ENCODE results near the gene MAP3K2. TPM values are rescaled to one million over a fixed set of nuclear protein-coding genes. Genes with fewer than 3 reads are reported as not detected.

The MAP3K2 gene
- total RNA-seq, 1 experiment from 2014 or later, result 54.6 TPM

DNA sequence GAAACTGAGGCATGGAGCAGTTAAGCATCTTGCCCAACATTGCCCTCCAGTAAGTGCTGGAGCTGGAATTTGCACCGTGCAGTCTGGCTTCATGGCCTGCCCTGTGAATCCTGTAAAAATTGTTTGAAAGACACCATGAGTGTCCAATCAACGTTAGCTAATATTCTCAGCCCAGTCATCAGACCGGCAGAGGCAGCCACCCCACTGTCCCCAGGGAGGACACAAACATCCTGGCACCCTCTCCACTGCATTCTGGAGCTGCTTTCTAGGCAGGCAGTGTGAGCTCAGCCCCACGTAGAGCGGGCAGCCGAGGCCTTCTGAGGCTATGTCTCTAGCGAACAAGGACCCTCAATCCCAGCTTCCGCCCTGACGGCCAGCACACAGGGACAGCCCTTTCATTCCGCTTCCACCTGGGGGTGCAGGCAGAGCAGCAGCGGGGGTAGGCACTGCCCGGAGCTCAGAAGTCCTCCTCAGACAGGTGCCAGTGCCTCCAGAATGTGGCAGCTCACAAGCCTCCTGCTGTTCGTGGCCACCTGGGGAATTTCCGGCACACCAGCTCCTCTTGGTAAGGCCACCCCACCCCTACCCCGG is 31.8 kb upstream of the MAP3K2 start:
- no peak overlapping the region for H3K9ac ChIP-seq (ENCODE audit: low read length)
- H2AFZ ChIP-seq (ENCODE audit: low read length), result no peak overlapping the region
- CTCF ChIA-PET, result interaction anchor here (0.6 to 1.0 kb wide), 2 partner anchors 9 to 10 kb away, joined by 3 to 4 read pairs; no protein-coding TSS in a partner anchor
- H3K9me2 ChIP-seq (replicated peaks; ENCODE audit: low read length), result no peaks in the 10 kb centered on the region
- no peak for ATAC-seq
- no peak for DNase-seq
- H3K4me2 ChIP-seq (ENCODE audit: low read length), result no peak overlapping the region
- POLR2A ChIA-PET (ENCODE audit: unreplicated experiment), result no interaction called here
- no peaks in the 10 kb centered on the region for H3F3A ChIP-seq (ENCODE audit: low read length, unreplicated experiment)
- peaks cover 22% of the 10 kb centered on the region for H3K4me1 ChIP-seq (ENCODE audit: insufficient read depth, low read length)
- no peak overlapping the region for H3K4me3 ChIP-seq (ENCODE audit: low read length)
- intact Hi-C loops (cut with micrococcal nuclease), result no loop called here
- H4K20me1 ChIP-seq (ENCODE audit: low read length), result no peaks in the 10 kb centered on the region
- H3K36me3 ChIP-seq (ENCODE audit: low read depth, low read length), result no peaks in the 10 kb centered on the region
- H3K9me3 ChIP-seq (ENCODE audit: low read length), result no peaks in the 10 kb centered on the region
- H3K27ac ChIP-seq (ENCODE audit: low read length), result no peak overlapping the region
- peaks cover 6% of the 10 kb centered on the region for H3K27me3 ChIP-seq (ENCODE audit: low read length)
- no peaks in the 10 kb centered on the region for H3K79me2 ChIP-seq (ENCODE audit: low read length)
- TF ChIP-seq EZH2phosphoT487 (IDR thresholded peaks at IDR 0.05; ENCODE audit: borderline replicate concordance, low read length), result no peak
- TF ChIP-seq EZH2 (IDR thresholded peaks at IDR 0.05; ENCODE audit: low read length, unreplicated experiment), result no peak
- no peak for TF ChIP-seq CTCF (conservative IDR thresholded peaks at IDR 0.05; ENCODE audit: low read depth, low read length)
- BruUV-seq (replicated peaks), result no TSS peak

DNA sequence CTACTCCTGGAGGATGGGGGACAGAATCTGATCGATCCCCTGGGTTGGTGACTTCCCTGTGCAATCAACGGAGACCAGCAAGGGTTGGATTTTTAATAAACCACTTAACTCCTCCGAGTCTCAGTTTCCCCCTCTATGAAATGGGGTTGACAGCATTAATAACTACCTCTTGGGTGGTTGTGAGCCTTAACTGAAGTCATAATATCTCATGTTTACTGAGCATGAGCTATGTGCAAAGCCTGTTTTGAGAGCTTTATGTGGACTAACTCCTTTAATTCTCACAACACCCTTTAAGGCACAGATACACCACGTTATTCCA is 31.3 kb upstream of the MAP3K2 start:
- no peak overlapping the region for H3K27ac ChIP-seq (ENCODE audit: low read length)
- H2AFZ ChIP-seq (ENCODE audit: low read length), result no peak overlapping the region
- no peaks in the 10 kb centered on the region for H4K20me1 ChIP-seq (ENCODE audit: low read length)
- CTCF ChIA-PET, result interaction anchor here (0.6 to 1.0 kb wide), 2 partner anchors 8 to 10 kb away, joined by 3 to 4 read pairs; no protein-coding TSS in a partner anchor
- POLR2A ChIA-PET (ENCODE audit: unreplicated experiment), result no interaction called here
- peaks cover 27% of the 10 kb centered on the region for H3K4me1 ChIP-seq (ENCODE audit: insufficient read depth, low read length)
- H3K79me2 ChIP-seq (ENCODE audit: low read length), result no peaks in the 10 kb centered on the region
- intact Hi-C loops (cut with micrococcal nuclease), result no loop called here
- H3K27me3 ChIP-seq (ENCODE audit: low read length), result peaks cover 6% of the 10 kb centered on the region
- H3K36me3 ChIP-seq (ENCODE audit: low read depth, low read length), result no peaks in the 10 kb centered on the region
- DNase-seq, result no peak
- no peaks in the 10 kb centered on the region for H3K9me3 ChIP-seq (ENCODE audit: low read length)
- H3K4me3 ChIP-seq (ENCODE audit: low read length), result no peak overlapping the region
- H3F3A ChIP-seq (ENCODE audit: low read length, unreplicated experiment), result no peaks in the 10 kb centered on the region
- H3K4me2 ChIP-seq (ENCODE audit: low read length), result no peak overlapping the region
- ATAC-seq, result no peak
- H3K9ac ChIP-seq (ENCODE audit: low read length), result no peak overlapping the region
- BruUV-seq (replicated peaks), result no TSS peak
- no peaks in the 10 kb centered on the region for H3K9me2 ChIP-seq (replicated peaks; ENCODE audit: low read length)
- TF ChIP-seq CTCF (conservative IDR thresholded peaks at IDR 0.05; ENCODE audit: low read depth, low read length) (no peak), EZH2 (IDR thresholded peaks at IDR 0.05; ENCODE audit: low read length, unreplicated experiment) (no peak), EZH2phosphoT487 (IDR thresholded peaks at IDR 0.05; ENCODE audit: borderline replicate concordance, low read length) (no peak)

- no peaks in the 10 kb centered on the region for H3K9me3 ChIP-seq (ENCODE audit: low read length)
- H3K9me2 ChIP-seq (replicated peaks; ENCODE audit: low read length), result no peaks in the 10 kb centered on the region
- H3K4me3 ChIP-seq (ENCODE audit: low read length), result no peak within 1 kb of the TSS
- intact Hi-C loops (cut with micrococcal nuclease), result no loop called here
- H3K27ac ChIP-seq (ENCODE audit: low read length), result no peak within 1 kb of the TSS
- H3K36me3 ChIP-seq (ENCODE audit: low read depth, low read length), result no peaks in the 10 kb centered on the region
- H3K4me2 ChIP-seq (ENCODE audit: low read length), result no peak within 1 kb of the TSS
- no peak within 1 kb of the TSS for H2AFZ ChIP-seq (ENCODE audit: low read length)
- H3K27me3 ChIP-seq (ENCODE audit: low read length), result peaks cover 5% of the 10 kb centered on the region
- DNase-seq (no peak), ATAC-seq (no peak)
- H3K9ac ChIP-seq (ENCODE audit: low read length), result no peak within 1 kb of the TSS
- H3K4me1 ChIP-seq (ENCODE audit: insufficient read depth, low read length), result peaks cover 29% of the 10 kb centered on the region
- no peaks in the 10 kb centered on the region for H3K79me2 ChIP-seq (ENCODE audit: low read length)
- CTCF ChIA-PET, result interaction anchor here (1.0 kb wide), 1 partner anchor 8 kb away, joined by 4 read pairs; no protein-coding TSS in a partner anchor
- no TSS peak for BruUV-seq (replicated peaks)
- no peak for TF ChIP-seq CTCF (conservative IDR thresholded peaks at IDR 0.05; ENCODE audit: low read depth, low read length)
- no peaks in the 10 kb centered on the region for H3F3A ChIP-seq (ENCODE audit: low read length, unreplicated experiment)
- H4K20me1 ChIP-seq (ENCODE audit: low read length), result no peaks in the 10 kb centered on the region
- POLR2A ChIA-PET (ENCODE audit: unreplicated experiment), result no interaction called here
Observed at GRCh38 chr2:127418300-127419111, 30.7 kb upstream of the MAP3K2 start, which contains the start of gene PROC. TSS of gene PROC (plus strand) at chr2:127418427. CDS start at chr2:127419943, 1,516 bp downstream.

Measured in PC-3 (cell line).